HG03460 (cell line): ENCODE measurements around the gene MSH5.

Experiments used
- ATAC-seq: cut with Tn5 transposase; IDR thresholded peaks from one replicate; pipeline ENCODE4 v1.9.1; 2021; ENCODE audit not compliant: unreplicated experiment

MSH5 gene

DNA sequence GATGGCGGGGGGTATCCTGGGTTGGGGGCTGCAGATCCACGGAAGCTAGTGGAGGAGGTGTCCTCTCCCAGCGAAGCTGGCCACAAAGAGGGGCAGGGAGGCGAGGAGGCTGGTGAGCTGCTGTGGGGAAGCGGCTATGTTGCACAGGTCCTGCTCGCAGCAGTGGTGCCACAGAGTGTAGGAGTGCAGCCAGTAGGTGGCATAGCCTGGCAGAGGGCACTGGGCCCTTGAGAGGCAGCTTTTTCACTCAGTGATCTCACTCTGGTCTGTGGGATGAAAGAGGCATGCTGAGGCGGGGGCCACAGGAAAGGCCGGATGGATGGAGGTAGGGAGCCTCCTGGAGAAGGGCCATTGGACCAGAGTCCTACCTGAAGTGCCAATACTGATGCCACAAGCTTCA is 27.5 kb upstream of the MSH5 start:
- no peak for ATAC-seq

DNA sequence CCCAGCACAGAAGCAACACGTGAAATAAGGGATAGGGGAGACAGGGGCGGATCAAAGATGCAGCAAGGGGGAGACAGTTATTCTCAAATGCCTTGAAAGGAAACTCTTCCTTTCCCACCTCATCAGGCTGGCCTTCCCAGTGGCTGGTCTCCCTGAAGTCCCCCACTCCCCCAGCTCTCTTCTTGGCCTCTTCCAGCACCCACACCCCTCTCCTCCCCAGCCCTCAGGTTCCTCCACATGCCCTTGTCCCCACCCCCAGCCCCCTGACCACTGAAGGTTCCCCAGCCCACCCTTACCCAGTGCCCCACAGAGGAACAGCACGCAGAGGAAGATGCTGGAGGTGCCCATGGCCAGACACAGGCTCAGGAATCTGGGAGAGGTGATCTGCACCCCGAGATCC is 26.3 kb upstream of the MSH5 start:
- no peak for ATAC-seq

DNA sequence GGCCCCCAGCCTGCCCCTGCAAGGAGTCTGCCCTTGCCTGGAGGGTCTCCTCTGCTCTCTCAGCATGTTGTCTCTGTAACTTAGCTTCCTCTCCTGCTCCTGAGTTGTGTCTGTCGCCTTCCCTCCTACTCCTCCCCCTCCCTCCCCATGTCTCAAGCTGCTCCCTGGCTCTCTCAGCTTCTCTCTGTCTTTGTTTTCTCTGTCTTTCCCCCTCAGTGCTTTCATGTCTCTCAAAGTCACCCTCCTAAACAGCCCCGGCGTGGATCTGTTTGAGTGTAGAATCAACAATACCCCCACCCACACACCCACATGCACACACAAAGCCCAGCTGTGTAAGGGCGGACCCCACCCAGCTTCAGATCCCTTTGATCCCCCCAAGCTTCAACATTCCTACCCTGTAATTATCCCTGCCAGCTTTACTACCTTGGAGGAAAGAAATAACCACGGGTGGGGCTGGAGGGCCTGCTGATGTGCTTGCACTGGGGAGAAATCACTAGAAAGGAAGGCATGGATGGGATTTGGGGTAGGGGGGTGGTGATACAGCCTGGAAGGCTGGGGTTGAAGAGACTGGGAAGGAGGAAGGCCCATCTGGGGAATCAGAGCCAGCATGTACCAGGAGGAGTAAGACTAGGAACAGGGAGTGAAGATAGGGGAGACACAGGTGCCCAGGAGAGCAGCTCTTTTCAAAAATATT is 25.7 kb upstream of the MSH5 start:
- ATAC-seq = no peak

DNA sequence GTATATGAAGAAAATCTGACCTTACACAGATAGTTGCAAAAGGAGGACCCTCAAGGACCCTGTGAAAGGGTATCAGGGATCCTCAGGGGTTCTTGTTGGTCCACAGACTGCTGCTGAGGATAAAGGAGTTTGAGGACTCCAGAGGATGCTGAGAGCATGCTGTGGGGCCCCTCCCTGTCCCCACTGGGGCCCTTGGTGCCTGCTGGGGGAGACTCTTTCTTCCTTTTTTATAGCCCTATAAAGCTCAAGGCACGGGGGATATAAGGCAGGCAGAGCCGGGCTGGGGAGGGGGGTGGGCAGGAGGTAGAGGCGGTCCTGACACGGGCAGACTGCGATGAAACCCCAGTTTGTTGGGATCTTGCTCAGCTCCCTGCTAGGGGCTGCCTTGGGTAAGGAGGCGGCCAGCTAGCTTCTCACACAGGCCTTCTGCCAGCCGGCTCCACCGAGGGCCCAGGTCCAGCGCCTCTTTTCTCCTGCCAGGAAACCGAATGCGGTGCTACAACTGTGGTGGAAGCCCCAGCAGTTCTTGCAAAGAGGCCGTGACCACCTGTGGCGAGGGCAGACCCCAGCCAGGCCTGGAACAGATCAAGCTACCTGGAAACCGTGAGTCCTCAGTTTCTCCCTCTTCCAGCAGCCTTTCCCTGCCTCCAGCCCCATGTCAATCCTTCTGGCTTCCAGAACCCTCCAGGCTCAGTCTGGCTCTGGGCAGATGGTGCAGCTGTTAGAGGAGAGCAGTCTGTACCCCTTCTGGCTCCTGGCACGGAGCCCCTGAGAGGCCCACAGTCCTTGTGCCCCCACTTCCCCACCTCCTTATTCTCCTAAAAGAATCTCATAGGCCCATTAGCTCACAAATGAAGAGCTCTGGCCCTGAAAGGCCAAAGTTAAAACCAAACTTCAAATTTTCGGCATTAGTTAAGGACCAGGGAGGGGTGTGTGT is 24.5 kb upstream of the MSH5 start, which contains the start of gene LY6G6D:
LY6G6D (plus strand) TSS at position 327 of the 937 bp plus-strand sequence; CDS start at position 335, 8 bp downstream.
- no peak for ATAC-seq

DNA sequence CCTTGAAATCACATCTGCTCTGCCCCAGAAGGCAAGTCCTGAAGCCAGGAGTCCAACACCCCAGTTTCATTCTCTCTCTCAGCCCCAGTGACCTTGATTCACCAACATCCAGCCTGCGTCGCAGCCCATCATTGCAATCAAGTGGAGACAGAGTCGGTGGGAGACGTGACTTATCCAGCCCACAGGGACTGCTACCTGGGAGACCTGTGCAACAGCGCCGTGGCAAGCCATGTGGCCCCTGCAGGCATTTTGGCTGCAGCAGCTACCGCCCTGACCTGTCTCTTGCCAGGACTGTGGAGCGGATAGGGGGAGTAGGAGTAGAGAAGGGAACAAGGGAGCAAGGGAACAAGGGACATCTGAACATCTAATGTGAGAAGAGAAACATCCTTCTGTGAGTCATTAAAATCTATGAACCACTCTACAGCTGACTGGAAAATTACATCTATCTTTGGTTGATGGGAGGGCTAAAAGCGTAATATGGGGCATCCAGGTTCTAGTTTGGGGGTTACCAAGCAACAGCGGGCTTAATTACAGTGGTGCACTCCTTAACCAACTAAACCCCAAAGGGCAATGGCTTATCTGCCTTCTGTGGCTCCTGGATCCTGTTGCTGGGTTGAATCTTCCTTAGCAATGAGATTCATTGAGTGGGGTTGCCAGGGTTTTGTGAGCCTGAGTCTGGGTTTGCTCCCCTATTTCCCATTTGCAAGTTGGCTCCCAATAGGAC is 22.1 kb upstream of the MSH5 start:
- no peak for ATAC-seq

DNA sequence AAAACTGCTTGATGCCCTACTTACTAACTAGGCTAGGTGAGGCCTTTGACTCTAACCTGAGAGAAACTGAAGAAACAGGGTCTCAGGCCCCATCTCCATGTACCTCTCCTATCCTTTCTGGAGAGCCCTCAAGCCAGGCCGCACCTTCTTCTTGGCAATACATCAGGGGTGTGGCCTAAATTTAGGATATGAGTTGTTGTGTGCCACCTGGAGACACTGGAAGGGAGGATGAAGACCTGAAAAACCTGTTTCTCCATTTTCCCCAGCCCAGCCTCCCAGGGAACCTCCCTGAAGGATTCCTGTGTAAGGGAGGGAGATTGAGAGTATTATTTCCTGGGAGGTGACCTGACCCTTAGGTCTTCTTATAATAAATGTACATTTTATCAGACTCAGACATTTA is 21.5 kb upstream of the MSH5 start:
- ATAC-seq = no peak

DNA sequence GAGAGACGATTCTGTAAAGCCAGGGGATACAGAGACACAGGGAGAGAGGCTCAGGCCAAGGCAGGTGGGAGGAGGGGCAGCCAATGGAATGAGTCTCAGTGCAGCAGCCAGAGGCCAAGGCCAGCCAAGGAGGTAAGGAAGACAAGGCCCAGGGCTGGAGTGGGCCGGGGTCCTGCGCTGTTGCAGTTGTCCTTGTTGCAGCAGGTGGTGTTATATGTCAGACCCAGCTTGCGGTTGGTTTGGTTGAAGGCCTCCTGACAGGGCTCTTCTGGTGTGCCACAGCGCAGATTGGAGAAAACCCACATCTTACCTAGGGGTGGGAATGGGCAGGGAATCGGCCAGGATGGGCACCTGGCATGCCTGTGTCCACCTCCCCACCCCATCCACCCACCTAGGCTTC is 20.8 kb upstream of the MSH5 start:
- ATAC-seq = no peak

DNA sequence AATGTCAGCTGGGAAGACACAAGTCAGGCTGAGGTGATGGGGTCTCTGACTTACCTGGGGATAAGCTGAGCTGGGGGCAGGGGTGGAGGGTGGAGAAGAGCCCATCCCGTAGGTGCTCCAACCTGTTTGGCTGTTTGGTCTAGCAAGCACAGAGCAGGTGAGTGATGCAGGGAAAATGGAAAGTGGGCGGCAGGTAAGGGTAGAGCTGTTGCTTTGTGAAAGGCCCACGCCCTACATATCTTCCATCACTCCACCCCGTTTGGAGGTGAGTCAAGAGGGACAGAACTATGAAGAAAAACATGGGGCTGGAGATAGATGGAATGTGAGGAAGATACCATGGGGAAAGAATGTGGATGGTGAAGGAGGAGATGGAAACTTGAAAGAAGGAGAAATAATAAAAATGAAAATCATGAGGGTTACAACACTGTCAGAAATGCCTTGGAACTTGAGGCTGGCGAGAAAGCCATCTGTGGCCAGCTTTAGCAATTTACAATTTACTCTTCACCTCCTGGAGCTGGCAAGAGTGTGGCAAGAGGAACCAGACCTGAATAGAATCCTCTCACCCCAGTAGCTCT is 19.5 kb upstream of the MSH5 start:
- ATAC-seq = no peak

DNA sequence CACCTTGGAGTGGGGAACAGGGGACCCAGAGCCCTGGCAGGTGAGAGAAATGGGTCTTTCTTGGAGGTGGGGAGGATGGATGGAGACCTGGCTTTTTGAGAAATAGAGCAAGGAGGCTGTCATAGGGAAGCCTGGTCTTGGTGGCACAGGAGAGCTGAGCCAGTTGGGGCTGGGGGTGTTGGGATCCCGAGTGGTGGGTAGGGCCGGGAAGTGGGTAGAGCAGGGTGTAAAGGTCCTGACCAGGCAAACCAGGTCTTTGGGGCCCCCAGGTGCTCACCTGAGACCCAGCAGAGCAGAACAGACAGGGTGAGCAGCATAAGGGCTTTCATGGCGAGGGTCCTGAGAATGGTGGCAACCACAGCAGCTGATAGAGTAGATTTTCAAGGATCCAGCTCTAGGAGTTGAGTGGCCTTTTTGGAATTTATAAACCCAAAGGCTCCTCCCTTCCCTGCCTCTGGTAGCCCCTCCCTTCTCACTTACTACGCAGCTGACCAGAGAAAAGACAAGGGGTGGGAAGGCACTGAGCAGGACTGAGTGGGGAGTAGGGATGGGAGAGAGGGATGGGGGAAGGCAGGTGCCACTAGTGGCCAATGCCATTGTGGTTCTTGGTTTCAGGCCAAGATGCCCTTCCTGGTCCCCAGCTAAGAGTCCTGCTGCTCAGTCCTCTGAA is 18.3 kb upstream of the MSH5 start, which contains the start of gene LY6G6C:
LY6G6C (minus strand) TSS at position 396 of the 670 bp plus-strand sequence; CDS start at position 329, 67 bp downstream.
- no peak for ATAC-seq

DNA sequence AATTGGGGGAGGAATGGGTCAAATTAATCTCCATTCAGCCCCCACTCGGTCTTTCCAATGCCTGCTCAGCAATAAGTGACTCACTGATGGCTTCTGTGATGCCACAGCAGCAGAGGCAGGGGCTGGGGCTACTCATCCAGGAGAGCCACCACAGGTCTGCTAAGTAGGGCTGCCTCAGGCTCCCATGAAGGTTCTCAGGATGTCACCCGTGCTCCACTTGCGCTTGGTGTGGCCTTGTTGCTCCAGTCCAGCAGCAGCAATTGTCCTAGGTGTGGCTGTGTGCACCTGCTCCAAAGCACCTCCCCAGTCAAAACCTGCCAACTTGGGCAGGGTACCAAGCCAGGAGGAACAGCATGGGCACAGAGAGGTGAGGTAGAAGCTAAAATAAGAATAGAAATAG is 17.6 kb upstream of the MSH5 start:
- ATAC-seq = no peak

DNA sequence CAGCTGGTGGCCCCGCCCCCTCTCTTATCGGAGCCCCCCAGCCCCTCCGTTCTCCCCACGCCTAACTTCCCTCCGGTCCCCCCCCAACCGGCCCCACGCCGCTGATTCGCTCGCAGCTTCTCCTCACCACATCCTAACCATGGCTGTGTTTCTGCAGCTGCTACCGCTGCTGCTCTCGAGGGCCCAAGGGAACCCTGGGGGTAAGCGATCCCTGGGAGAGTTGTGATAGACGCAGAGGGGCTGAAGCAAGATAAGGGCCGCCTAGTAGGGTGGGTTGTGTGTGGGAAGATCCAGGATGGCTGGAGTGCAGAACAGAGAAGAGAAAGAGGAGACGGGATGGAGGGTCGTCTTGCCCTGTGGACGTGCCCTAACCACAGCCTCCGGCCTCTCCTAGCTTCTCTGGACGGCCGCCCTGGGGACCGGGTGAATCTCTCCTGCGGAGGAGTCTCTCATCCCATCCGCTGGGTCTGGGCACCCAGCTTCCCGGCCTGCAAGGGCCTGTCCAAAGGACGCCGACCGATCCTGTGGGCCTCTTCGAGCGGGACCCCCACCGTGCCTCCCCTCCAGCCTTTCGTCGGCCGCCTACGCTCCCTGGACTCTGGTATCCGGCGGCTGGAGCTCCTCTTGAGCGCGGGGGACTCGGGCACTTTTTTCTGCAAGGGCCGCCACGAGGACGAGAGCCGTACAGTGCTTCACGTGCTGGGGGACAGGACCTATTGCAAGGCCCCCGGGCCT is 16.4 kb upstream of the MSH5 start, which contains the start of gene MPIG6B:
MPIG6B (plus strand) TSS at position 129 of the 735 bp plus-strand sequence; CDS start at position 140, 11 bp downstream.
- no peak for ATAC-seq

DNA sequence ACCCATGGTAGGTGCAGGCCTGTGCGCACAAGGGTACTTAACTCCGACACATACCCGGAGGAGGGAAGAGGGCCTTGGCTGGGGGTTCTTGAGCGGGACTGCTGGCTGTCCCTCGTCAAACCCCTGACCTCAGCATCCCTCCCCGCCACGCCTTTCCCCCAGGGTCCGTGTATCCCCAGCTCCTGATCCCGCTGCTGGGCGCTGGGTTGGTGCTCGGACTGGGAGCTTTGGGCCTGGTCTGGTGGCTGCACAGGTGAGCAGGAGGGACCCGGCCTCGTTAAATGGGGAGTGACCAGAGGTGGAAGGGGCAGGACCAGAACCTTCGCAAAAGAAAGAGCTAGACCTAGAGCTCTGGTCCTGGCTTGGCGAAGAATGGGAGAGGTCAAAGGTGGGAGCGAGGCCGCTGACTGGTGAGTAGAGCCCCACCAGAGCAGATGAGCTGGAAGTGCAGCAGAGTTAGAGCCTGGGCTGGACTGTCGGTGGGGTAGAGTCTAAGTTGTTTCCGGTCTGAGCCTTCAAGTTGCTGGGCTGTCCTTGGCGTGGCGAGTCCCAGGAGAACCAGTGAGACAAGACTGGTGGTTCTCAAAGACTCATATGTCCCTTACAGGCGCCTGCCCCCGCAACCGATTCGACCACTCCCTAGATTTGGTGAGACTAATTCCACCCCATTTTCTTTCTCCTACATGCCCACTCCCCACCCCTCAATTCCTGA is 15.7 kb upstream of the MSH5 start:
- no peak for ATAC-seq

DNA sequence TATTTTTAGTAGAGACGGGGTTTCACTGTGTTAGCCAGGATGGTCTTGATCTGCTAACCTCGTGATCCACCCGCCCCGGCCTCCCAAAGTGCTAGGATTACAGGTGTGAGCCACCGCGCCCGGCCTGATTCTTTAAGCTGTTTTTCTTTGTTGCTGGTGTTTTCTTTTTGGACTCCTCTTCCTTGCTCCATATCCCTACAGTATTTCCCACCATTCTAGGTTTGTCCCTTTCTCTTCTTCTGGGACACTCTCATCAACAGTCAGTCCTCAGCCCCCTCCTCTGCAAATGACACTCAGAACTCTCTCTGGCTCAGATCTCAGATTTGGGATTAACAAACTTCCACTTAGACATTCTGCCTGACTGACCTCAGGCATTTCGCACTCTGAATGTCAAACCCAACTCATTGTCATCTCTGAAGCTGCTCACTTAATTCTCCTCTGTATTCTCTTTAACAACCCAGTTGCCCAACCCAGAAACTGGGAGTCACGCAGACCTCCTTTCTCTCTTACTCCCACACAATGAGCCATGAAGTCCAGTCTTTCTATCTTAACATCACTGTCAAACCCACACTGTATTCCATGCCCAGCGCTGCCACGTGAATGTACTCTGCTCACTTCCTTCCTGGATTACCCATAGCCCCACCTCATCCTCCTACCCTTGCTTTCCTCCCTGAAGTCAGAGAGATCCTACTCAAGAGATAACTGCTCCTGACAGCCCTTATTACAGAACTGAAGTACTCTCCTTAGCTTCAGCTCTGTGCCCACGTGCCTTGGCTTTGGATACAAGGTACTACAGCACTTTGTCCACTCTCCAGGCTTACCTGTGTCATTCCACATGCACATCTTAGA is 14.1 kb upstream of the MSH5 start:
- ATAC-seq = no peak

DNA sequence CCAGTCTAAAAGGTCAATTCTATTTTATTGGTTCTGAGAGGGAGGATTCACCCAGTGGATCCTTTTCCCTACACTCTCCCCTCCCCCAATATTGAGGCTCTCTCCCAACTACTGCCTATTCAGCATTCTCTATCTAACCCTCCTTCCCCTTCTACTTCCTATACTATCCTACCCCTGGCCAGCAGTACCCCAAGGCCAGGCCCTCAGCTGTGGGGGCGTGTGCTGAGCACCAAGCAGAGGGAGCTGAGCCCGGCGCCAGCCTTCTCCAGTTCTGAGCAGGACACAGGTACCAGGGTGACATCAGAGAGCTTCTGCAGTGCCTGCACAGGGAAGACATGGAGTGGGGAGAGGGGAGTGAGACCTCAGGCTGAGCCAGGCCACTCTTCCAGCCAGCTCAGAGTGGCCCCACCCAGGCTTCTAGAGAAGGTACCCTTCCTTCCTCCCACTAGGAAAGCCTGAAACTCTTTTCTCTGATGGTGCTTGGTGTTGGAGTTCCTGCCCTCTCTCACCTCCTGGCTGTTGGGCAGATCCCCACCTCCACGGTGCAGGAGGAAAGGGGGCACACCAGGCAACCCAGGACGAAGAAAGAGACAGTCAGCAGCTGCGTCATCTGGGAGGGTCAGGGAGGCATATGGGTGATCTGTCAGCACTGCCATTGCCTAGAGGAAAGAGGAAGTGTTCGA is 12.6 kb upstream of the MSH5 start:
- ATAC-seq = peak; percentile 43

DNA sequence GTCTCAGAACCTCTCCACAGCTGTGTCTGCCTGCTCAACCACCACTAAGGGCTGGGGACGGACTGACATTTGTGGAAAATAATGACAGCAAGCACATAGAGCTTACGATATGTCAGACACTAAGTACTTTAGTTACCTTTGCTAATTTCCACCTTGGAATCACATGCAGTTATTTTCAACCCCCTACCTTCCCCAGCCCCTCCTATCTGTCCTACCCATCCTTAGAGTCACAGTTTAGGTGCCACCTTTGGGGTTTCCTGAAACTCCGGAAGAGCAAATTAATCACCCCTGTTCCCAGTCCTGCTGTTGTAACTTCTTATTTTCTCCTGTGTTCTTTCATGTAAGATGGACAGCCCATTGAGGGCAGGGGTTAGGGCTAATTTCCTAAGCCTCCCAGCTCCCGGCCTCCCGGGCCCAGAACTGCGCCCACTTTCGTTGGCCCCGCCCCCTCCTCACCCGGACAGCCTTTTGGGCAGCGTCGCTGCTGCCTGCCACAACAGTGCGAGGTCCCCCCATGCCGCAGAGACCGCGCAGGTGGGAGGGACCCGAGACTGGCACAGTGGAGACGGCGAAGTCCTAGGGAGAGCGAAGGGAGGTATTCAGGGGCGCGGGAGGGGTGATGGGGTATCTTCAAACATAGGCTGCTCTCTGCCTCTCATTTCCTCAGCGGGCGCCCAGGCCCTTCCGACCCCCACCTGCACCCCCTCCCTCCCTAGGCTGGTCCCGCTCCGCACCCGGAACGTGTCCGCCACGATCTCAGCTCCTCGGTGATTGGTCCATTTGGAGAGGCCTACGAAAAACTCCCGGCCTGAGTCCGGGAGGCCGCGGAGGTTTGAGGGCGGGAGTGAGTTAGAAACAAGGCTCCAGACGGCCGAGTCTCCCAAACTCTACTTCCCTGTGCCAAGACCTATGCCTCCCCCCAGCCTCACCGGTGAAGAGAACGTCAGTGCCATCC is 11.8 kb upstream of the MSH5 start:
- no peak for ATAC-seq

DNA sequence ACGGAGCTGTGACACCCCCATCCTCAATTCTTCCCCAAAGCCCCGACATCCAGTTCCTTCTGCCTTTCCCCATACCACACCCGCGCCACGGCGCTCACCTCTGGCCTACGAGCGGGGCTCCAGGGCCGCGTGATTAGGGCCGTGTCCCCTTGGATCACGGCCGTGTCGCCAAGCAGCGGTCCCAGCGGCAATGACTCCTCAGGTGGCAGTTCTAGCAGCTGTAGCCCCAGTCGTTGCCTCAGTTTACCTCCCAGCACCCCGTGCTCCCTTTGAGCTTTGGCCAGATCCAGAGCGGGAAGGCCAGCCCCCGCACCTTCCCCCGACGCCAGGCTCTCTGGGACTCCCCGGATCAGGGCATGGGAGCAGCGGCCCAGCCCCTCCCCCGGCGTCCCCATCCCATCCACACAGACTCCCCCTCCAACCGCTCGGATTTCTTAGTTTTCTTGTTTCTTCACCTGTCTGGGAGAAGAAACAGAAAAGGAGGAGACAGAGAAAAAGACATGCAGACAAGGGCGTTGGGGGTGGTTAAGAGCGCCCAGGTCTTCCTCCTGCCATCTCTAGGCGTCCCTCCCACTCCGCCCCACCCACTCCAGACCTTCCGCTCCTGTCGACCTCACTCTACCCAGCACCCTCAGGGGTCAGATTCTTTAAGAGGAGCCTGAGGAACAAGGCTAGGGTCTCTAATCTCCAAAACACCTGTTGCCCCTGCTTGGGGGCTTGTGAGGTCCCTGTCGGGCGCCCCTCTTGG is 10.9 kb upstream of the MSH5 start, which contains the start of gene DDAH2:
DDAH2 (minus strand) TSS at position 533 of the 748 bp plus-strand sequence; CDS start at position 395, 138 bp downstream.
- no peak for ATAC-seq
